Hematopoietic multipotent progenitor cell (in vitro differentiated cells): Measurements from ENCODE around the gene CCDC92B. TPM values are rescaled to one million over a fixed set of nuclear protein-coding genes. Genes with fewer than 3 reads are reported as not detected.

Source experiments
- DNase-seq, 3 donors: peaks; one replicate each; pipeline ENCODE4 v3.0.0-alpha.2; 2011 to 2015; ENCODE audit warnings: low read depth in 2 of 3, low spot score in 2 of 3
- total RNA-seq: library from RNA; depleted of rRNA; stranded (reverse); fragments of >200 nt; gene quantifications from one replicate; pipeline ENCODE4 v1.2.3, GENCODE V29; 2012

Gene CCDC92B
- total RNA-seq, 1 donor = 0.27 TPM

GRCh38 chr17:2723505-2723996, 25.9 kb downstream of the CCDC92B start:
- DNase-seq = no peak

GRCh38 chr17:2722611-2723010, 26.8 kb downstream of the CCDC92B start:
- no peak for DNase-seq

GRCh38 chr17:2721603-2722002, 27.8 kb downstream of the CCDC92B start:
- DNase-seq = no peak

GRCh38 chr17:2719861-2720260, 29.6 kb downstream of the CCDC92B start:
- DNase-seq = no peak

- DNase-seq = no peak
Observed at GRCh38 chr17:2718150-2718938, 31.1 kb downstream of the CCDC92B start.

GRCh38 chr17:2716649-2717048, 32.8 kb downstream of the CCDC92B start:
- no peak for DNase-seq

GRCh38 chr17:2713881-2714280, 35.6 kb downstream of the CCDC92B start:
- DNase-seq = no peak

- no peak for DNase-seq
Observed at GRCh38 chr17:2712300-2713043, 37.0 kb downstream of the CCDC92B start.

- peak; percentile 95 to 96 (median 95) for DNase-seq
Observed at GRCh38 chr17:2711608-2712299, 37.7 kb downstream of the CCDC92B start, which contains the start of gene CLUH. TSS of gene CLUH (minus strand) at chr17:2711764. CDS start at chr17:2711661, 103 bp downstream.

- peak in 1 of 3 donors; percentile 30 for DNase-seq
Observed at GRCh38 chr17:2710803-2711607, 38.4 kb downstream of the CCDC92B start.

- no peak for DNase-seq
Observed at GRCh38 chr17:2710071-2710802, 39.2 kb downstream of the CCDC92B start.

- DNase-seq = no peak
Observed at GRCh38 chr17:2709183-2709661, 40.2 kb downstream of the CCDC92B start.

- no peak for DNase-seq
Observed at GRCh38 chr17:2708585-2709182, 40.8 kb downstream of the CCDC92B start.

GRCh38 chr17:2707721-2708584, 41.5 kb downstream of the CCDC92B start:
- no peak for DNase-seq

GRCh38 chr17:2706911-2707510, 42.4 kb downstream of the CCDC92B start:
- DNase-seq = no peak

GRCh38 chr17:2705888-2706795, 43.3 kb downstream of the CCDC92B start:
- DNase-seq = no peak

GRCh38 chr17:2705263-2705662, 44.2 kb downstream of the CCDC92B start:
- DNase-seq = no peak
